HepG2 (cell line): ENCODE results near the gene CBFA2T2.

Experiments used
- CEBPZ ChIP-seq: IDR thresholded peaks from 2 replicates; pipeline ENCODE4 v1.6.1; 2012; ENCODE audit warnings: low read length, improper control_type of control experiment
- CTCF ChIP-seq: sonication (generic); formaldehyde crosslinking; IDR thresholded peaks from 2 replicates; pipeline ENCODE4 v1.5.0; 2020; ENCODE audit warnings: mild to moderate bottlenecking, missing genetic modification reagents, moderate library complexity
- DMAP1 ChIP-seq: IDR thresholded peaks from 2 replicates; pipeline ENCODE4 v1.6.1; 2016
- MXD4 ChIP-seq: IDR thresholded peaks from 2 replicates; pipeline ENCODE4 v1.6.1; 2016; ENCODE audit warnings: mild to moderate bottlenecking, missing biosample characterization, missing genetic modification reagents
- PAX8 ChIP-seq: sonication (generic); formaldehyde crosslinking; IDR thresholded peaks from 2 replicates; pipeline ENCODE4 v1.8.0; 2022; ENCODE audit warnings: mild to moderate bottlenecking, missing genetic modification reagents, borderline replicate concordance
- PHF8 ChIP-seq: sonication (generic); formaldehyde crosslinking; IDR thresholded peaks from 2 replicates; pipeline ENCODE4 v1.5.0; 2020; ENCODE audit warnings: missing genetic modification reagents
- SRF ChIP-seq: IDR thresholded peaks from 2 replicates; pipeline ENCODE4 v1.6.1; 2011; ENCODE audit warnings: mild to moderate bottlenecking, low read depth, low read length, moderate library complexity
- ZNF274 ChIP-seq: sonication (generic); formaldehyde crosslinking; IDR thresholded peaks from 2 replicates; pipeline ENCODE4 v1.5.1; 2020; ENCODE audit warnings: mild to moderate bottlenecking, missing genetic modification reagents
- ZNF383 ChIP-seq: sonication (generic); formaldehyde crosslinking; IDR thresholded peaks from 2 replicates; pipeline ENCODE4 v1.4.0; 2020; ENCODE audit warnings: missing genetic modification reagents, mild to moderate bottlenecking, borderline replicate concordance
- ZZZ3 ChIP-seq: sonication (generic); formaldehyde crosslinking; IDR thresholded peaks from 2 replicates; pipeline ENCODE4 v1.4.0; 2020; ENCODE audit warnings: missing genetic modification reagents, mild to moderate bottlenecking, borderline replicate concordance

DNA sequence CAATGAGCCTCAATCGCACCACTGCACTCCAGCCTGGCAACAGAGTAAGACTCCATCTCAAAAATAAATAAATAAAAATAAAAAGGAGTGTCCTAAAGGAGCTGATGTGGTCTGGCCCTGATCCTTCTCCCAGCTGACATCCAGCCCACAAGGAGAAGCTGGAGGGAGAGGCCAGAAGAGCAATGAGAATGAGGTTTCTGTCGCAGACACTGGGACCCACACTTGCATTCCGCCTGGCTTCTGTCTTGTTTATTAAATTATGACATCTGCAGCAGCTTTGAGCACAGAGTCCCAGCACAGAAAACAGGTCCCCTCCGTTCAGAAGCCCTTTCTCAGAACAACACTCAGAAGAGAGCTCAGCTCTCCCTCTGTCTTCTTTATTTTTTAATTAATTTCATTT, 206.6 kb downstream of the CBFA2T2 start:
- TF ChIP-seq SRF = no peak
- TF ChIP-seq MXD4 = no peak
- TF ChIP-seq ZNF274 (CRISPR knock-in tag) = no peak
- no peak for TF ChIP-seq PHF8 (CRISPR knock-in tag)
- TF ChIP-seq CTCF (CRISPR knock-in tag) = no peak
- no peak for TF ChIP-seq ZZZ3 (CRISPR knock-in tag)
- no peak for TF ChIP-seq DMAP1 (CRISPR knock-in tag)
- no peak for TF ChIP-seq CEBPZ
- no peak for TF ChIP-seq PAX8
- TF ChIP-seq ZNF383 = no peak
